GM19240 (cell line): Measurements from ENCODE around the gene GAREM1.
"Not testable (repeated sequence)": the region's sequence is repeated elsewhere in the genome, so short reads cannot be mapped to it uniquely, and the experiment has no call there.

ENCODE experiments used
- DNase-seq: peaks from one replicate; pipeline ENCODE4 v3.0.0; 2011; ENCODE audit warnings: low spot score; ENCODE audit not compliant: insufficient read length

Gene GAREM1

GRCh38 chr18:32470714-32471633 lies at the start of gene GAREM1:
GAREM1 (minus strand) TSS chr18:32470882; CDS start chr18:32470428, 454 bp downstream.
- peak; percentile 78 for DNase-seq

- DNase-seq, result no peak
Measured at GRCh38 chr18:32511147-32511546, 40.5 kb upstream of the GAREM1 start.

GRCh38 chr18:32509111-32509510 lies 38.4 kb upstream of the GAREM1 start:
- DNase-seq, result no peak

GRCh38 chr18:32507093-32507492 lies 36.4 kb upstream of the GAREM1 start:
- no peak for DNase-seq

GRCh38 chr18:32502014-32502413 lies 31.3 kb upstream of the GAREM1 start:
- no peak for DNase-seq

- DNase-seq, result not testable (repeated sequence)
Measured at GRCh38 chr18:32501242-32501641, 30.6 kb upstream of the GAREM1 start.

GRCh38 chr18:32483002-32483401 lies 12.3 kb upstream of the GAREM1 start:
- no peak for DNase-seq

- DNase-seq, result no peak
Measured at GRCh38 chr18:32482117-32482516, 11.4 kb upstream of the GAREM1 start.

- DNase-seq, result no peak
Measured at GRCh38 chr18:32480581-32480980, 9.9 kb upstream of the GAREM1 start.

GRCh38 chr18:32478807-32479206 lies 8.1 kb upstream of the GAREM1 start:
- DNase-seq, result no peak

GRCh38 chr18:32478317-32478716 lies 7.6 kb upstream of the GAREM1 start:
- no peak for DNase-seq

GRCh38 chr18:32476106-32476505 lies 5.4 kb upstream of the GAREM1 start:
- DNase-seq, result no peak

- DNase-seq, result not testable (repeated sequence)
Measured at GRCh38 chr18:32475069-32475468, 4.4 kb upstream of the GAREM1 start.

- no peak for DNase-seq
Measured at GRCh38 chr18:32473325-32473724, 2.6 kb upstream of the GAREM1 start.

- DNase-seq, result no peak
Measured at GRCh38 chr18:32472841-32473240, 2.2 kb upstream of the GAREM1 start.

- DNase-seq, result no peak
Measured at GRCh38 chr18:32470460-32470713, 295 bp downstream of the GAREM1 start.

- no peak for DNase-seq
Measured at GRCh38 chr18:32469691-32470459, 807 bp downstream of the GAREM1 start.

- DNase-seq, result no peak
Measured at GRCh38 chr18:32469190-32469651, 1.5 kb downstream of the GAREM1 start.

- no peak for DNase-seq
Measured at GRCh38 chr18:32468147-32468845, 2.4 kb downstream of the GAREM1 start.

- DNase-seq, result no peak
Measured at GRCh38 chr18:32461709-32462272, 8.9 kb downstream of the GAREM1 start.

GRCh38 chr18:32460171-32460731 lies 10.4 kb downstream of the GAREM1 start:
- DNase-seq, result no peak
